Panc1 (cell line): ENCODE measurements around the gene MAML3.

Experiments used
- CTCF ChIP-seq: fragments of 450-650 bp; IDR thresholded peaks from 2 replicates; pipeline ENCODE4 v1.5.1; 2017; ENCODE audit warnings: mild to moderate bottlenecking
- POLR2AphosphoS5 ChIP-seq: IDR thresholded peaks from 2 replicates; pipeline ENCODE4 v1.6.1; 2012; ENCODE audit warnings: mild to moderate bottlenecking, low read depth, low read length, moderate library complexity
- REST ChIP-seq, 2 experiments: IDR thresholded peaks; 2 replicates each; pipeline ENCODE4 v1.6.1; 2011 to 2012; ENCODE audit warnings: low read depth in 2 of 2, control low read depth in 1 of 2, low read length in 1 of 2, mild to moderate bottlenecking in 1 of 2, moderate library complexity in 1 of 2; ENCODE audit not compliant: insufficient read depth in 1 of 2
- SIN3A ChIP-seq: IDR thresholded peaks from 2 replicates; pipeline ENCODE4 v1.6.1; 2012; ENCODE audit warnings: low read depth, mild to moderate bottlenecking, low read length, moderate library complexity, borderline replicate concordance; ENCODE audit not compliant: insufficient read depth

GRCh38 chr4:139753686-139754085 is 400.3 kb downstream of the MAML3 start:
- TF ChIP-seq CTCF (no peak), POLR2AphosphoS5 (no peak), REST (IDR thresholded peaks at IDR 0.05; ENCODE audit: insufficient read depth in 1 of 2, low read depth in 2 of 2, low read length in 1 of 2) (no peak), SIN3A (no peak)
